Loucy (cell line): ENCODE measurements around the gene GOLT1B.

ENCODE experiments used
- H2AFZ ChIP-seq: fragments of 200-600 bp; sonication (generic); 2 replicates; pipeline ENCODE4 v1.6.0; 2016; ENCODE audit warnings: antibody characterized with exemption, mild to moderate bottlenecking, low read length, moderate library complexity
- H3F3A ChIP-seq: fragments of 200-600 bp; 2 replicates; pipeline ENCODE4 v1.6.0; 2016; ENCODE audit warnings: antibody characterized with exemption, low read depth, mild to moderate bottlenecking
- H3K27me3 ChIP-seq: fragments of 200-600 bp; sonication (generic); 2 replicates; pipeline ENCODE4 v1.6.1; 2014; ENCODE audit warnings: low read length, mild to moderate bottlenecking; ENCODE audit not compliant: insufficient read depth, poor library complexity, severe bottlenecking
- H3K36me3 ChIP-seq: fragments of 200-600 bp; sonication (generic); 2 replicates; pipeline ENCODE4 v1.6.1; 2016; ENCODE audit warnings: low read length; ENCODE audit not compliant: insufficient read depth
- H3K4me1 ChIP-seq: fragments of 200-600 bp; sonication (generic); 2 replicates; pipeline ENCODE4 v1.5.1; 2014; ENCODE audit warnings: low read length, mild to moderate bottlenecking; ENCODE audit not compliant: insufficient read depth, poor library complexity, severe bottlenecking
- H3K4me2 ChIP-seq: fragments of 200-600 bp; sonication (generic); 2 replicates; pipeline ENCODE4 v1.6.0; 2014; ENCODE audit warnings: antibody characterized with exemption, low read length, low read depth, mild to moderate bottlenecking; ENCODE audit not compliant: poor library complexity, severe bottlenecking
- H3K4me3 ChIP-seq: fragments of 200-600 bp; sonication (generic); 2 replicates; pipeline ENCODE4 v1.5.1; 2014; ENCODE audit warnings: low read length, mild to moderate bottlenecking, mixed read lengths; ENCODE audit not compliant: poor library complexity, severe bottlenecking
- H3K79me2 ChIP-seq: fragments of 200-600 bp; sonication (generic); 2 replicates; pipeline ENCODE4 v1.6.1; 2014; ENCODE audit warnings: low read length; ENCODE audit not compliant: insufficient read depth
- H3K9ac ChIP-seq: fragments of 200-600 bp; sonication (generic); 2 replicates; pipeline ENCODE4 v1.6.0; 2014; ENCODE audit warnings: mild to moderate bottlenecking, low read depth, low read length, moderate library complexity; ENCODE audit not compliant: poor library complexity, severe bottlenecking
- H3K9me2 ChIP-seq: fragments of 200-600 bp; sonication (generic); replicated peaks from 2 replicates; pipeline ENCODE4 v1.6.1; 2016; ENCODE audit warnings: low read depth, low read length, mixed read lengths
- H3K9me3 ChIP-seq: fragments of 200-600 bp; sonication (generic); 2 replicates; pipeline ENCODE4 v1.6.1; 2014; ENCODE audit warnings: mild to moderate bottlenecking, antibody characterized with exemption, low read length, low read depth; ENCODE audit not compliant: insufficient read depth
- H4K20me1 ChIP-seq: fragments of 200-600 bp; sonication (generic); 2 replicates; pipeline ENCODE4 v1.6.0; 2014; ENCODE audit warnings: antibody characterized with exemption, low read length, mild to moderate bottlenecking; ENCODE audit not compliant: insufficient read depth, poor library complexity, severe bottlenecking
- CTCF ChIP-seq: fragments of 200-600 bp; sonication (generic); conservative IDR thresholded peaks from 2 replicates; pipeline ENCODE4 v1.5.1; 2014; ENCODE audit warnings: mild to moderate bottlenecking, antibody characterized with exemption, low read length
- EZH2phosphoT487 ChIP-seq: fragments of 200-600 bp; IDR thresholded peaks from 2 replicates; pipeline ENCODE4 v1.6.1; 2018; ENCODE audit warnings: antibody characterized with exemption, mild to moderate bottlenecking, moderate library complexity, borderline replicate concordance

GOLT1B gene

GRCh38 chr12:21528953-21529352 is 27.4 kb downstream of the GOLT1B start:
- no peaks in the 10 kb centered on the region for H3K79me2 ChIP-seq
- H3K27me3 ChIP-seq: no peaks in the 10 kb centered on the region
- TF ChIP-seq EZH2phosphoT487: no peak
- H3K4me2 ChIP-seq: no peak overlapping the region
- no peak overlapping the region for H2AFZ ChIP-seq
- H3K4me3 ChIP-seq: no peak overlapping the region
- H3K9me3 ChIP-seq: no peaks in the 10 kb centered on the region
- H3K4me1 ChIP-seq: no peaks in the 10 kb centered on the region
- H3F3A ChIP-seq: no peaks in the 10 kb centered on the region
- H3K9me2 ChIP-seq: no peaks in the 10 kb centered on the region
- H3K36me3 ChIP-seq: no peaks in the 10 kb centered on the region
- H3K9ac ChIP-seq: no peak overlapping the region
- H4K20me1 ChIP-seq: no peaks in the 10 kb centered on the region

- no peaks in the 10 kb centered on the region for H3K9me2 ChIP-seq
- H4K20me1 ChIP-seq: no peaks in the 10 kb centered on the region
- H3K4me3 ChIP-seq: no peak overlapping the region
- H3K9ac ChIP-seq: no peak overlapping the region
- no peaks in the 10 kb centered on the region for H3K4me1 ChIP-seq
- no peak for TF ChIP-seq CTCF
- no peak for TF ChIP-seq EZH2phosphoT487
- H3F3A ChIP-seq: no peaks in the 10 kb centered on the region
- H3K9me3 ChIP-seq: no peaks in the 10 kb centered on the region
- H3K36me3 ChIP-seq: no peaks in the 10 kb centered on the region
- H2AFZ ChIP-seq: no peak overlapping the region
- H3K27me3 ChIP-seq: no peaks in the 10 kb centered on the region
- H3K4me2 ChIP-seq: no peak overlapping the region
- no peaks in the 10 kb centered on the region for H3K79me2 ChIP-seq
Observed at GRCh38 chr12:21529456-21529855, 27.9 kb downstream of the GOLT1B start.

GRCh38 chr12:21538061-21538653 is 36.6 kb downstream of the GOLT1B start:
- H3K9me2 ChIP-seq: no peaks in the 10 kb centered on the region

More at GRCh38 chr12:21538061-21538653, 36.6 kb downstream of the GOLT1B start:
- H4K20me1 ChIP-seq: no peaks in the 10 kb centered on the region
- no peaks in the 10 kb centered on the region for H3K4me1 ChIP-seq
- no peak overlapping the region for H3K9ac ChIP-seq
- H3K36me3 ChIP-seq: no peaks in the 10 kb centered on the region
- no peaks in the 10 kb centered on the region for H3K79me2 ChIP-seq
- H3K27me3 ChIP-seq: no peaks in the 10 kb centered on the region
- H2AFZ ChIP-seq: no peak overlapping the region
- H3K9me3 ChIP-seq: no peaks in the 10 kb centered on the region
- TF ChIP-seq CTCF (no peak), EZH2phosphoT487 (no peak)
- H3F3A ChIP-seq: no peaks in the 10 kb centered on the region
- H3K4me3 ChIP-seq: no peak overlapping the region
- H3K4me2 ChIP-seq: no peak overlapping the region
